GM19455 (cell line): ENCODE results near the gene BBX.
"Not testable (repeated sequence)": the region's sequence is repeated elsewhere in the genome, so short reads cannot be mapped to it uniquely, and the experiment has no call there.

Source experiments
- ATAC-seq: cut with Tn5 transposase; IDR thresholded peaks from one replicate; pipeline ENCODE4 v1.9.1; 2021; ENCODE audit not compliant: unreplicated experiment

Gene BBX

GRCh38 chr3:107681396-107681795 lies 158.6 kb downstream of the BBX start:
- ATAC-seq: no peak

DNA sequence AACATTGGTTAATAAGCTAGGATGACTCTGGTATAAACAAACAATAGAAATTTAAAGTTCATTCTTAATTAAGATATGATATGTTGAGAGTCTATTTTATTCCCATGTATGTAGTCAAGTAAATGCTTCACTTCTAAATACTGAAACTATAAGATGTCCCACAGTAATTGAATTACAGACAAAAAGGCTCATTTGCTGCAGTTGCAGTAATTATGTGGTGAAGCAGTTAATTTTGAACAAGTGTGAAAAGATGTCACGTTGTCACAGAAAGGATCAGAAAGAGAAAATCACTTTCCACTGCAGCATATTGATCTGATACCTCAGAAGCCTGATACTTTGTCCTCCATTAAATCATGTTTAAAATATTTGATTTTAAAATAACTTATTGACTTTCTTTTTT lies 159.8 kb downstream of the BBX start:
- ATAC-seq: no peak

GRCh38 chr3:107683447-107683846 lies 160.7 kb downstream of the BBX start:
- no peak for ATAC-seq

GRCh38 chr3:107684431-107684925 lies 161.7 kb downstream of the BBX start:
- ATAC-seq: no peak

DNA sequence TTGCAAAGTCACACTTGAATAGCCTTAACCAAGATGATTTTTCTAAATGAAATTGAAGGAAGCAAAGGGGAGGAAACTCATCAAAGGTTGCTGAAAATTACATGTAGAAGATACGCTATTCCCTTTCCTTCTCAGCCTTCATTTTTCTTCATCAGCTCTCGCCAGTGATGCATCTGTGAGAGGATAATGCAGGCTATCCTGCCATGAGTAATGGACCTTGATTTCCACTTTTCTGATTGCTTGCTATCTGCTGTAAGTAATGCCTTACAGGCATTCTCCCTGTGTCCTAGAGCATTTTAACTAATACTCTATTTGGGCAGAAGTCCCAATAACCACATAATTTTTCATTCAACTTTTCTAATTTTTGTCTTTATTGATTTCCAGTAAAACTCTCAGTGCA lies 162.6 kb downstream of the BBX start:
- no peak for ATAC-seq

- no peak for ATAC-seq
Measured at GRCh38 chr3:107687056-107687581, 164.4 kb downstream of the BBX start.

- no peak for ATAC-seq
Measured at GRCh38 chr3:107689355-107689754, 166.6 kb downstream of the BBX start.

DNA sequence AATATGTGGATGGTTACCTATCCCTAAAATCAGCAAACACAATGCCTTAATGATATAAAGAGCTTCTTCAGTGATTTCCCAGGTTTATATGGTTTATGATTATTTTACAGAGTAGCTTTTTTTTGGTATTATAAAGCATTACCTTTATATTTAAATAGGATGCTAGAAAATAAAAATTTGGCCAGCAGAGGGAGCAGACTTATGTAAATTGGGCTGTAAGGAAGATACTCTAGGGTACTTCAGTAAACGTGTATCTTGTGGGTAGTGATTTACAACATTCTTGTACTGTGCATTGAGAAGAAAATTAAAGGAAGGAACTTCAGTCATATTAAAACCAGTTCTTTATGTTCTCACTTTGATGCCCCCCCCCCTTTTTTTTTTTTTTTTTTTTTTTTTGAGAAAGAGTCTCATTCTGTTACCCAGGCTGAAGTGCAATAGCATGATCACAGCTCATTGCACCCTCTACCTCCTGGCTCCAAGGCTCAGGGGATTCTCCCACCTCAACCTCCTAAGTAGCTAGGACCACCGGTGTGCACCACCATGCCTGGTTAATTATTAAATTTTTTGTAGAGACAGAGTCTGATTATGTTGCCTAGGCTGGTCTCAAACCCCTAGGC lies 167.9 kb downstream of the BBX start:
- ATAC-seq: no peak

DNA sequence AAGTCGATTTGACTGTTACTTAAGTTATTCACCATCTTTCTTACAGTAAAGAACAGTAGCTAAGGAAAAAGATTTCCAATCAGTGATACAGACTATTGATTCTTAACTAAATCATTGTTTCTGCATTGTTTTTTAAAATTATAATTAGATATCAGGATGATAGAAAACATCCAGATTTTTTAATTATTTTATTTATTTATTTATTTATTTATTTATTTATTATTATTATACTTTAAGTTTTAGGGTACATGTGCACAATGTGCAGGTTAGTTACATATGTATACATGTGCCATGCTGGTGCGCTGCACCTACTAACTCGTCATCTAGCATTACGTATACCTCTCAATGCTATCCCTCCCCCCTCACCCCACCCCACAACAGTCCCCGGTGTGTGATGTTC lies 169.2 kb downstream of the BBX start:
- ATAC-seq: not testable (repeated sequence)

GRCh38 chr3:107697348-107697747 lies 174.6 kb downstream of the BBX start:
- ATAC-seq: not testable (repeated sequence)

DNA sequence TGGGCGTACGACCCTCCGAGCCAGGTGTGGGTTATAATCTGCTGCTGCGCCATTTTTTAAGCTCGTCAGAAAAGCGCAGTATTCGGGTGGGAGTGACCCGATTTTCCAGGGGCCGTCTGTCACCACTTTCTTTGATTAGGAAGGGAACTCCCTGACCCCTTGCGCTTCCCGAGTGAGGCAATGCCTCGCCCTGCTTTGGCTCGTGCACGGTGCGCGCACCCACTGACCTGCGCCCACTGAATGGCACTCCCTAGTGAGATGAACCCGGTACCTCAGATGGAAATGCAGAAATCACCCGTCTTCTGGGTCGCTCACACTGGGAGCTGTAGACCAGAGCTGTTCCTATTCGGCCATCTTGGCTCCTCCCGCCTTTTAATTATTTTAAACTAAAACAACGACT lies 175.1 kb downstream of the BBX start:
- ATAC-seq: not testable (repeated sequence)

DNA sequence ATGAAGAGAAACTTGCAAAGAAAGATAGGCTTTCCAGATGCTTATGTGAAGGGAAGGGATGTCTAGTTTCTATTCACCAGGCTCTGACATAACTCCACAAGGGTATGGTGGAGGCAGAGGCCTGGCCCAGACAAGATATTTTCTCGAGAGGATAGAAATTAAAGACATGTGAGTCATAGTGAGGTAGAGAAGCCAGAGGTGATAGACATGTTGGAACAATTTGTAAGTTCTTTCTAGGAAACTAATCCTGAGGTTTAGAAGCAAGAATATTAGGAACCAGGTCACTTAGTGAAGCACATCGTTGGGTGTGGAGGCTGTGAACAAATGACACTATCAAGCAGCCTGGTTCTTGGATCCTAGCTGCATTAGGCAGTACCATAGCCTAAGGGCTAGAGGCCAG lies 176.9 kb downstream of the BBX start:
- no peak for ATAC-seq

GRCh38 chr3:107701299-107701698 lies 178.5 kb downstream of the BBX start:
- ATAC-seq: no peak

DNA sequence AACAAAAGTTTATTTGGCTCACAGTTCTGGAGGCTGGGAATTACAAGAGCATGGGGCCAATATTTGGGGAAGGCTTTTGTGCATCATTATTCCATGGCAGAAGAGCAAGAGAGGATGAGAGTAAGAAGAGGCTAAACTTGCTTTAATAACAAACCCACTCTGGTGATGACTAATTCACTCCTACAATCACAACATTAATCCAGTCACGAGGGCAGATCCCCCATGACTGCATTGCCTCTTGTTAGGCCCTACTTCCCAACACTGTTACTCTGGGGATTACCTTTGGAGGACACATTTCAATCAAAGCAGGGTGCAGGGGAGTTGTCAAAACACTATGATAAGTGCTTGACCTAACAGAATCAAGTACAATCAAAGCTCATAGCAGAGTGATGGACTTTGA lies 181.7 kb downstream of the BBX start:
- no peak for ATAC-seq

- no peak for ATAC-seq
Measured at GRCh38 chr3:107705046-107705445, 182.3 kb downstream of the BBX start.

- no peak for ATAC-seq
Measured at GRCh38 chr3:107710851-107711250, 188.1 kb downstream of the BBX start.

GRCh38 chr3:107716734-107717133 lies 194.0 kb downstream of the BBX start:
- no peak for ATAC-seq

GRCh38 chr3:107718547-107718946 lies 195.8 kb downstream of the BBX start:
- no peak for ATAC-seq

DNA sequence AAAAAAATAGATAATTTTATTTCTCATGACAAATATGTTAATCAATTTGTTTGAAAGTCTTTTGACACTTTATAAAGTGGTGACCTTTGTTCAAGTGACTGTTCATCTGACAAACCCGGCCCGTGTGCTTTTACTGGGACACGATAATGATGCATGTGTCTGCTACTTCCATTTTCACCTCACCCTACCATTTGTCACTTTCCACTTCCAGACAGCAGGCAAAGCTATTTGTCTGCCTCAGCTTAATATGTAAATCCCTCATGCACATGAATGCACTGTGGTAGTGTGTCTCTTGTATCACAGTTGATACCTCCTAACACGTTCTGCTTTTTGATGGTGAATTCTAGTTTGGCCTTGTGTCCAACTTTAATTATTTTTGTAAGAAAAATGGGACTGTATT lies 204.3 kb downstream of the BBX start:
- ATAC-seq: no peak

- no peak for ATAC-seq
Measured at GRCh38 chr3:107729686-107730085, 206.9 kb downstream of the BBX start.

DNA sequence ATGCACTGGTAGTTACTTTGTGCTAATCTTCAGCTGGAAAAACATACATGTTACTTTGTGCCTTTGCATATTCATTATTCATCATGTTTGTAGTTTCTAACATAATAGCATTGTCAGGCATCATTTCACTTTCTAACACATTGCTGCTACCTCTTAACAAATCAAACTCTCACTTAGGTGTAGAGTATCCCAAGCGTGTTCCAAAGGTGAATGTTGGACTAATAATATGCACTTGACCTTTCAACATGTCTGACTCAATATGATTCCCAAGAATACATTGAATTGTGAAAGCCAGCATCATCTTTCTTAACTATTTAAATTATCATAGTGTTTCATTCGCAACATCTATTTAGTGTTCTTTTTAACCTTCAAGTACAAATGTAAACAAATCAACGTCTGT lies 211.6 kb downstream of the BBX start:
- ATAC-seq: no peak

DNA sequence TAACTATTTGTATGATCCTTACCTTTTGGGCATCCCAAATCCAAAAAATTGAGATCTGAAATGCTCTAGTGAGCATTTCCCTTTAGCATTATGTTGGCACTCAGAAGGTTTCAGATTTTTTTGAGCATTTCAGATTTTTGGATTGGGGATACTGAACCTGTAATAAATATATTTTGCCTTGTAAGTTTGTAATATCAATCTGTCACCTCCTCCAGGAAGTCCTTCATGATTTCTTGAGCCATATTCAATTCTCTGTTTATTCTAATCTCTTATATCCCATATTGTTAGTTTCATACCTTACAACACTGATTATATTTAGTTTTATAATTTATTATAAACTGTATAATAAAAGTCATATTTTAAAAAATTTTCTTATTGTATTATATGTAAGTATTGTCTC lies 215.2 kb downstream of the BBX start:
- no peak for ATAC-seq
